ENCODE results near the gene HNRNPLL. TPM values are rescaled to one million over a fixed set of nuclear protein-coding genes. Genes with fewer than 3 reads are reported as not detected.

HNRNPLL gene
- total RNA-seq, 4 donors from 2014 or later: 47.3 to 79.1 (median 68.7) TPM

- TF ChIP-seq EP300 (IDR thresholded peaks at IDR 0.05) (no peak), POLR2A (IDR thresholded peaks at IDR 0.05) (no peak), POLR2AphosphoS5 (IDR thresholded peaks at IDR 0.05) (no peak)
- TF ChIP-seq, protein P1, sequence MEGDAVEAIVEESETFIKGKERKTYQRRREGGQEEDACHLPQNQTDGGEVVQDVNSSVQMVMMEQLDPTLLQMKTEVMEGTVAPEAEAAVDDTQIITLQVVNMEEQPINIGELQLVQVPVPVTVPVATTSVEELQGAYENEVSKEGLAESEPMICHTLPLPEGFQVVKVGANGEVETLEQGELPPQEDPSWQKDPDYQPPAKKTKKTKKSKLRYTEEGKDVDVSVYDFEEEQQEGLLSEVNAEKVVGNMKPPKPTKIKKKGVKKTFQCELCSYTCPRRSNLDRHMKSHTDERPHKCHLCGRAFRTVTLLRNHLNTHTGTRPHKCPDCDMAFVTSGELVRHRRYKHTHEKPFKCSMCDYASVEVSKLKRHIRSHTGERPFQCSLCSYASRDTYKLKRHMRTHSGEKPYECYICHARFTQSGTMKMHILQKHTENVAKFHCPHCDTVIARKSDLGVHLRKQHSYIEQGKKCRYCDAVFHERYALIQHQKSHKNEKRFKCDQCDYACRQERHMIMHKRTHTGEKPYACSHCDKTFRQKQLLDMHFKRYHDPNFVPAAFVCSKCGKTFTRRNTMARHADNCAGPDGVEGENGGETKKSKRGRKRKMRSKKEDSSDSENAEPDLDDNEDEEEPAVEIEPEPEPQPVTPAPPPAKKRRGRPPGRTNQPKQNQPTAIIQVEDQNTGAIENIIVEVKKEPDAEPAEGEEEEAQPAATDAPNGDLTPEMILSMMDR (IDR thresholded peaks at IDR 0.05): no peak
- Histone ChIP-seq H3K36me3 (peaks cover 0 to 33% of the 10 kb centered on the region in 2 donors), H3K4me3 (no peak overlapping the region), H3K27me3 (no peaks in the 10 kb centered on the region), H3K27ac (no peak overlapping the region), H3K9me3 (no peaks in the 10 kb centered on the region), H3K4me1 (peaks cover 0 to 77% (median 8%) of the 10 kb centered on the region in 3 donors)
- ATAC-seq: no peak
- WGBS, 2 donors (ENCODE audit: low coverage in 1 of 2): 69 to 95% methylated on average over 4 to 5 of the region's 5 CpGs
Observed at GRCh38 chr2:38583994-38584393, 18.7 kb downstream of the HNRNPLL start.

DNA sequence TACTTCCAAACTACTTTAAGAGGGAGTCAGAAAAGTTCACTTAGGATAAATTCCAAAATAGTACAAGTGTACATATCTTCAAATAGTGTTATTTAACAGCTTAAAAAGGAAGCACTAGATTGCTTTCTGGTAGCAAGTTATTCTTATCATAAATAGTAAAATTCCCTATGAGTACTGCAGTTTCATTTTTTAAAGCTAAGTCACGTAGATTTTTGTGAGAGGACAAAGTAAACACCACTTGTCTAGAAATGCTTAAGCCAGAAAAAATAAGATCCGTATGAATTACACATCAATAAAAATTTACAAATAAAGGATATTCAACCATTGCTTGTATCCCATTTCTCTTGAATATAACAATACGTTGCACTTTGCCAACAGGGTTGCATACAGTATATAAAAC lies 19.2 kb downstream of the HNRNPLL start:
- TF ChIP-seq, protein P1 (IDR thresholded peaks at IDR 0.05): no peak
- TF ChIP-seq POLR2A (IDR thresholded peaks at IDR 0.05) (no peak), POLR2AphosphoS5 (IDR thresholded peaks at IDR 0.05) (no peak), EP300 (IDR thresholded peaks at IDR 0.05) (no peak)
- Histone ChIP-seq H3K4me3 (no peak overlapping the region), H3K27ac (no peak overlapping the region), H3K9me3 (no peaks in the 10 kb centered on the region), H3K27me3 (no peaks in the 10 kb centered on the region), H3K36me3 (peaks cover 0 to 33% of the 10 kb centered on the region in 2 donors), H3K4me1 (peaks cover 0 to 76% (median 8%) of the 10 kb centered on the region in 3 donors)
- WGBS, 2 donors (ENCODE audit: low coverage in 1 of 2): 26 to 42% methylated on average over 3 of the region's 3 CpGs
- ATAC-seq: no peak

DNA sequence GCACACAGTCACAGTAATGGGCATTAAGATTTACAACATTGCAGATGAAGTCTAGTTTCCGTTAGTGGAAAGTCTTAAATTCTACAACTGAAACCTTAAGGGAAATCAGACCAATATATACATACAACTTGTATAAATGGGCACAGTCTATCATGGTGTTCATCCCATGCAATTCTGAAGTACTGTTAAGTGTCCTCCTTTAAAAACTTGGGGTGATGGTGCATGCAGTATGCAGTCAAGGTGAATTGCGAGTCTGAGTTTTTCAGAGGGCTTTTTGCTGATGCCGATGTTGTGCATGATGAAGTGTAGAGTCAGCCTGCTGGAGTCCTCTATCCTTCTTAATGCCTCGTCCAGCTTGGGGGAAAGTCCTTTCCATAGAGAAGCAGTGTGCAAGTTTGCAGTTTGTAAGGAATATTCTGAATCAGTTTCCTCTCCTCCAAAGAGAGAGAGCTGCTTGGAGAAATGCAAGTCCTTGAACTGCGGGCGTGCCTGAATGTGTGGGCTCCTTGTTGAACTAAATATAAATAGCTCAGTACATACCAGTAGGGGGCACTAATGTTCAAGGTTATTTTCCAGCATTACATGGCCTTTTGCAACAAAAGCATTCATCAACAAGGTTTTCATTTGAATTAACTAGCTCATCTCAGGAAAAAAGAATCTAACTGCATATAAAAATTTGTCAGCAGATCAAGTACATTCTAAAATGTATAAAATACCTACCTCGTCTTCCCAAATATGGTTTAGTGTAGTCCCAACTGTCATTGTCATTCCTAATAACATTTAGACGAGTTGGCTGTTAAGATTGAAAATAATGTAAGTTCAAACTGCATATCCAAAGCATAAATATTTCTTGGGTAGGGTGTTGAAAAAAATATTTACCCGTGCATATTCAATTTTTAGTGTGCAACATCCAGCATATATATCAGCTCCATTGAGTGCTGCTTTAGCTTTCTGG lies 21.3 kb downstream of the HNRNPLL start:
- peak; percentile 66 for ATAC-seq
- H3K9me3 ChIP-seq: no peaks in the 10 kb centered on the region
- H3K27me3 ChIP-seq: no peaks in the 10 kb centered on the region
- no peak overlapping the region for H3K4me3 ChIP-seq
- no peak overlapping the region for H3K27ac ChIP-seq
- peaks cover 0 to 42% of the 10 kb centered on the region in 2 donors for H3K36me3 ChIP-seq
- TF ChIP-seq, protein P1 (IDR thresholded peaks at IDR 0.05): peak; percentile 51 to 79 (median 74)
- TF ChIP-seq POLR2AphosphoS5 (IDR thresholded peaks at IDR 0.05): no peak
- WGBS, 2 donors (ENCODE audit: low coverage in 1 of 2): 24 to 44% methylated on average over 6 to 8 of the region's 9 CpGs
- H3K4me1 ChIP-seq: peaks cover 0 to 73% (median 1%) of the 10 kb centered on the region in 3 donors

GRCh38 chr2:38580115-38580636 lies 22.6 kb downstream of the HNRNPLL start:
- H3K36me3 ChIP-seq: peaks cover 0 to 35% of the 10 kb centered on the region in 2 donors
- no peaks in the 10 kb centered on the region for H3K27me3 ChIP-seq
- no peak for ATAC-seq
- H3K27ac ChIP-seq: no peak overlapping the region
- WGBS, 2 donors (ENCODE audit: low coverage in 1 of 2): 53 to 58% methylated on average over 2 of the region's 2 CpGs
- no peaks in the 10 kb centered on the region for H3K9me3 ChIP-seq
- H3K4me1 ChIP-seq: peaks cover 0 to 70% (median 5%) of the 10 kb centered on the region in 3 donors
- TF ChIP-seq EP300 (IDR thresholded peaks at IDR 0.05) (no peak), POLR2A (IDR thresholded peaks at IDR 0.05) (no peak), POLR2AphosphoS5 (IDR thresholded peaks at IDR 0.05) (no peak)
- TF ChIP-seq, protein P1 (IDR thresholded peaks at IDR 0.05): no peak
- no peak overlapping the region for H3K4me3 ChIP-seq

Measured in gastroesophageal sphincter (tissue), 4 donors.